Measurements from ENCODE around the gene RFT1.

Gene RFT1

DNA sequence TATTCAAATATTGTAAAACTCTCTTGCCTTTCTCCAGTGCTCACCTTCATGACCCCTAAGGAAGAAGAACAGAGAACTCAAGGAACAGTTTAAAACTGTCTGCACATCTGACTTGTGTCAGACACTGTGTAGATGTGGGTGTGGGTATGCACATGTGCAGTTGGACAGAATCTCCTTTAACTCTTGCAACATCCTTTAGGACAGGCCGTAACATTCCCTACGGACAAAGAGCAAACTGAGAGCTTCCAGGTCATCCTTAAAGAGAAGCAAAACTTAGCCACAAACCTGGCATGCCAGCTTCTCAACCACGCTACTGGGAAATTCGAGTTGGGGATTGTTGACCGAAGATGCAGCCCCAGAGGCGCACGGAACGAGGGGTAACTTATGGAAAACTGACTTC is 80.2 kb downstream of the RFT1 start:
- no peak for TF ChIP-seq EZH2 (IDR thresholded peaks at IDR 0.05; ENCODE audit: borderline replicate concordance, low read length)
- TF ChIP-seq, protein P1, sequence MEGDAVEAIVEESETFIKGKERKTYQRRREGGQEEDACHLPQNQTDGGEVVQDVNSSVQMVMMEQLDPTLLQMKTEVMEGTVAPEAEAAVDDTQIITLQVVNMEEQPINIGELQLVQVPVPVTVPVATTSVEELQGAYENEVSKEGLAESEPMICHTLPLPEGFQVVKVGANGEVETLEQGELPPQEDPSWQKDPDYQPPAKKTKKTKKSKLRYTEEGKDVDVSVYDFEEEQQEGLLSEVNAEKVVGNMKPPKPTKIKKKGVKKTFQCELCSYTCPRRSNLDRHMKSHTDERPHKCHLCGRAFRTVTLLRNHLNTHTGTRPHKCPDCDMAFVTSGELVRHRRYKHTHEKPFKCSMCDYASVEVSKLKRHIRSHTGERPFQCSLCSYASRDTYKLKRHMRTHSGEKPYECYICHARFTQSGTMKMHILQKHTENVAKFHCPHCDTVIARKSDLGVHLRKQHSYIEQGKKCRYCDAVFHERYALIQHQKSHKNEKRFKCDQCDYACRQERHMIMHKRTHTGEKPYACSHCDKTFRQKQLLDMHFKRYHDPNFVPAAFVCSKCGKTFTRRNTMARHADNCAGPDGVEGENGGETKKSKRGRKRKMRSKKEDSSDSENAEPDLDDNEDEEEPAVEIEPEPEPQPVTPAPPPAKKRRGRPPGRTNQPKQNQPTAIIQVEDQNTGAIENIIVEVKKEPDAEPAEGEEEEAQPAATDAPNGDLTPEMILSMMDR (IDR thresholded peaks at IDR 0.05; ENCODE audit: low read length), result no peak
- Histone ChIP-seq H3K4me3 (ENCODE audit: low read depth, low read length, poor library complexity, severe bottlenecking) (no peak overlapping the region), H3F3A (ENCODE audit: insufficient read depth, low read length) (no peaks in the 10 kb centered on the region; the same call in 1 of the 2 replicates), H3K79me2 (ENCODE audit: insufficient read depth, low read length) (no peaks in the 10 kb centered on the region), H3K9ac (ENCODE audit: low read length) (no peak overlapping the region), H2AFZ (ENCODE audit: low read length) (no peak overlapping the region), H3K9me2 (ENCODE audit: low read depth, low read length) (no peaks in the 10 kb centered on the region), H3K9me3 (ENCODE audit: low read length) (no peaks in the 10 kb centered on the region), H4K20me1 (ENCODE audit: insufficient read depth, low read length) (no peaks in the 10 kb centered on the region), H3K27me3 (ENCODE audit: insufficient read depth, low read length) (no peaks in the 10 kb centered on the region), H3K4me1 (ENCODE audit: insufficient read depth, low read length, severe bottlenecking) (peaks cover 8% of the 10 kb centered on the region), H3K36me3 (ENCODE audit: insufficient read depth, low read length) (no peaks in the 10 kb centered on the region), H3K27ac (ENCODE audit: low read depth, low read length, poor library complexity, severe bottlenecking) (no peak overlapping the region), H3K4me2 (ENCODE audit: low read length) (no peak overlapping the region)

DNA sequence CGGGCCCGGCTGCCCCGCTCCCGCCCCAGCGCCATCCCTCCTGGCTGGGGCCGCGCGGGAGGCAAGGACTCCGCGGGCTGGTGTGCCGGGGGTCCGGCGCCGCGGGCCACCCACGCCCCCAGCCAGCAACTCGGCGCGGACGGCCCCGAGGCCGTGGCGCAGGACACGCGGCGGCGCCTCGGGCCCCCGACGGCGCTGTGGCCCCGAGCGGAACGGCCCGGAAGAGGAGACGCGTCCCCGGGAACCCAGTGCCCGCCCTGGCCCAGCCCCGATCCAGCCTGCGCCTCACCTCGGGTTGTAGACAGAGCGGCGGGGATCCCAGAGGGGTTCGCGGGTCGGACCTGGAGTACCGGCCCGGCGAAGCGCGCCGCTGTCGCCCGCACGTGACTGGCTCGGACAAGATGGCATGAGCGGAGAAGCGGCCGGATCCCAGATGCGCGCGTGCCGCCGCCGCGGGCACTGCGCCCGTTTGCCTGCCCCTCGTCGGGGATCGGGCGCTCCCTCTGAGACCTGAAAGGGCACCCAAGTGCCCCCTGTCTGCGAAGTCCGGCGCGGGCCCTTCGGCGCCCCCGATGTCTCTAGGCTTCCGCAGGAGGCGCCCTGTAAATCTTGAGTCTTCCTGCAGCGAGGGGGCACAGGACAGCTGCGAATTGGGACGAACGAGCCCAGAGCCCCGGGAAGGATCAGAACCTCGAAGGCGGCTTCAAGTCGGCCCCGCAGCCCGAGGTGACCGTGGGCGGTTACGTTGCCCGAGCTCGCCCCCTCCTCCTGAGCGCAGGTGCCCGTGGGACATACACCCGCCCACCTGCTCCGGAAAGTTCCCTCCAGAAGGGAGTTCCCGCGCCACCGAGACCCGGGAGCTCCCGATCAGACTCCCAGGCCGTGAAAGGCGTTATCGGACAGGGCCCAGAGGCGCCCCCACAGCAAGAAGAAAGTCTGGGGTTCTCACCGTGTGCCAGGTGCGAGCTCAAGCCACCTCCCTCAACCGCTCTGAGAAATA is 83.8 kb downstream of the RFT1 start:
- Histone ChIP-seq H2AFZ (ENCODE audit: low read length) (no peak overlapping the region), H3K9me2 (ENCODE audit: low read depth, low read length) (no peaks in the 10 kb centered on the region), H3K9me3 (ENCODE audit: low read length) (no peaks in the 10 kb centered on the region), H3K36me3 (ENCODE audit: insufficient read depth, low read length) (0 out of 2 replicates have a peak, but pooled peaks cover 3% of the 10 kb centered on the region), H4K20me1 (ENCODE audit: insufficient read depth, low read length) (0 out of 2 replicates have a peak, but pooled peaks cover 12% of the 10 kb centered on the region), H3K9ac (ENCODE audit: low read length) (peak overlapping the region; percentile 95), H3K4me1 (ENCODE audit: insufficient read depth, low read length, severe bottlenecking) (peaks cover 30% of the 10 kb centered on the region), H3K27ac (ENCODE audit: low read depth, low read length, poor library complexity, severe bottlenecking) (no peak overlapping the region), H3K27me3 (ENCODE audit: insufficient read depth, low read length) (no peaks in the 10 kb centered on the region), H3K4me2 (ENCODE audit: low read length) (peak overlapping the region; percentile 65), H3K79me2 (ENCODE audit: insufficient read depth, low read length) (0 out of 2 replicates have a peak, but pooled peaks cover 3% of the 10 kb centered on the region), H3K4me3 (ENCODE audit: low read depth, low read length, poor library complexity, severe bottlenecking) (peak overlapping the region; percentile 79), H3F3A (ENCODE audit: insufficient read depth, low read length) (peaks cover 11% of the 10 kb centered on the region)
- TF ChIP-seq, protein P1 (IDR thresholded peaks at IDR 0.05; ENCODE audit: low read length), result peak; percentile 65
- no peak for TF ChIP-seq EZH2 (IDR thresholded peaks at IDR 0.05; ENCODE audit: borderline replicate concordance, low read length)

DNA sequence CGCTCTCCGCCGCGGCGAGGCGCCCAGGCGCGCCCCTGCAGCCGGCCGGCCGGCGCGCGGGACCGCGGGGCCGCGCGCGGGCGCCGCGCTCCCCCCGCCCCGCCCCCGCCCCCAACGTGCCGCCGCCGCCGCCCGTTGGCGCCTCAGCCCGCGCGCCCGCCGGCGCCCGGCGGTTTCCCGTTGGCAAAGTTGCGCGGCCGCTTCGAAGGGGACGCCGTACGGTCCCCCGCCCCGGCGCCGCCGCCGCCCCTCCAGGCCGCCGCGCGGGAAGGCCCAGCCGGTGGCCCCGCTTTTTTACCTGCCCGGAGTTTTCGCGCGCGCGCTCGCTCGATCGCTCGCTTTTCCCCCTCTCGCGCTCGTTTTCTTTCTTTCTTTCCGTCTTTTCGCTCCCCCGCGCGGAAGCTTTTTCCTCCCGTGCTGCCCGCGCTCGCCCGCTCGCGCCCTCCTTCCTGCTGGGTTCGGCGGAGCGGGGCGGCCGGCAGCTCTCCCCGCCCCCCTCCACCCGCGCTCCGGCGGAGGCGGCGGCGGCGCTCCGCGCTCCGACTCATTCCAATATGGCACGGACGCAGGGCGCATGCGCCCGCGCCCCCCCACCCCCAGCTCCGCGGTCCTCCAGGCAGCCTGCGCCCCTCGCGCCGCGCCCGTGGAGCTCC is 84.6 kb downstream of the RFT1 start, which contains the start of gene SFMBT1:
Gene SFMBT1 (minus strand): TSS at position 556 of the 653 bp plus-strand sequence. CDS start 76,945 bp downstream, outside the sequence.
- H3K27ac ChIP-seq (ENCODE audit: low read depth, low read length, poor library complexity, severe bottlenecking), result peak within 1 kb of the TSS; percentile 63
- no peak for TF ChIP-seq EZH2 (IDR thresholded peaks at IDR 0.05; ENCODE audit: borderline replicate concordance, low read length)
- TF ChIP-seq, protein P1 (IDR thresholded peaks at IDR 0.05; ENCODE audit: low read length), result no peak
- no peak within 1 kb of the TSS for H2AFZ ChIP-seq (ENCODE audit: low read length)
- no peaks in the 10 kb centered on the region for H3K9me2 ChIP-seq (ENCODE audit: low read depth, low read length)
- H3K79me2 ChIP-seq (ENCODE audit: insufficient read depth, low read length), result 0 out of 2 replicates have a peak, but pooled peaks cover 3% of the 10 kb centered on the region
- peaks cover 36% of the 10 kb centered on the region for H3K4me1 ChIP-seq (ENCODE audit: insufficient read depth, low read length, severe bottlenecking)
- H3F3A ChIP-seq (ENCODE audit: insufficient read depth, low read length), result peaks cover 11% of the 10 kb centered on the region
- peak within 1 kb of the TSS; percentile 95 for H3K9ac ChIP-seq (ENCODE audit: low read length)
- H3K27me3 ChIP-seq (ENCODE audit: insufficient read depth, low read length), result no peaks in the 10 kb centered on the region
- H3K4me3 ChIP-seq (ENCODE audit: low read depth, low read length, poor library complexity, severe bottlenecking), result peak within 1 kb of the TSS; percentile 98
- 0 out of 2 replicates have a peak, but pooled peaks cover 3% of the 10 kb centered on the region for H3K36me3 ChIP-seq (ENCODE audit: insufficient read depth, low read length)
- 0 out of 2 replicates have a peak, but pooled peaks cover 12% of the 10 kb centered on the region for H4K20me1 ChIP-seq (ENCODE audit: insufficient read depth, low read length)
- peak within 1 kb of the TSS; percentile 100 for H3K4me2 ChIP-seq (ENCODE audit: low read length)
- H3K9me3 ChIP-seq (ENCODE audit: low read length), result no peaks in the 10 kb centered on the region

Data from OCI-LY1 (cell line).